AG09319 (cell line): ENCODE measurements around the gene TTC7B.

Experiments
- DNase-seq: peaks from one replicate; pipeline ENCODE4 v3.0.0-alpha.2; 2010; ENCODE audit warnings: low read depth; ENCODE audit errors: extremely low read depth
- CTCF ChIP-seq: IDR thresholded peaks from 2 replicates; pipeline ENCODE4 v1.5.1; 2011; ENCODE audit warnings: low read depth, mild to moderate bottlenecking, inconsistent platforms, low read length, moderate library complexity

TTC7B gene

GRCh38 chr14:90645842-90646443 is 170.3 kb downstream of the TTC7B start:
- no peak for DNase-seq
- no peak for TF ChIP-seq CTCF

GRCh38 chr14:90644882-90645281 is 171.3 kb downstream of the TTC7B start:
- peak; percentile 80 for DNase-seq
- no peak for TF ChIP-seq CTCF

GRCh38 chr14:90643982-90644670 is 172.1 kb downstream of the TTC7B start:
- TF ChIP-seq CTCF, result no peak
- no peak for DNase-seq

GRCh38 chr14:90642244-90642717 is 173.9 kb downstream of the TTC7B start:
- no peak for TF ChIP-seq CTCF
- no peak for DNase-seq

GRCh38 chr14:90641615-90642243 is 174.5 kb downstream of the TTC7B start:
- TF ChIP-seq CTCF, result no peak
- DNase-seq, result no peak

GRCh38 chr14:90641168-90641567 is 175.1 kb downstream of the TTC7B start:
- TF ChIP-seq CTCF, result no peak
- no peak for DNase-seq

GRCh38 chr14:90639641-90640040 is 176.6 kb downstream of the TTC7B start:
- no peak for TF ChIP-seq CTCF
- DNase-seq, result no peak
